ENCODE data around the gene USP46. TPM values are rescaled to one million over a fixed set of nuclear protein-coding genes. Genes with fewer than 3 reads are reported as not detected.
A peak's percentile ranks its signal among the peaks of the same experiment; 100 is the strongest.

USP46 gene
- total RNA-seq, 3 donors from 2014 or later (not counting 1 experiment from before 2014, with no cell fraction given): 7.8 to 11.7 (median 10.3) TPM

DNA sequence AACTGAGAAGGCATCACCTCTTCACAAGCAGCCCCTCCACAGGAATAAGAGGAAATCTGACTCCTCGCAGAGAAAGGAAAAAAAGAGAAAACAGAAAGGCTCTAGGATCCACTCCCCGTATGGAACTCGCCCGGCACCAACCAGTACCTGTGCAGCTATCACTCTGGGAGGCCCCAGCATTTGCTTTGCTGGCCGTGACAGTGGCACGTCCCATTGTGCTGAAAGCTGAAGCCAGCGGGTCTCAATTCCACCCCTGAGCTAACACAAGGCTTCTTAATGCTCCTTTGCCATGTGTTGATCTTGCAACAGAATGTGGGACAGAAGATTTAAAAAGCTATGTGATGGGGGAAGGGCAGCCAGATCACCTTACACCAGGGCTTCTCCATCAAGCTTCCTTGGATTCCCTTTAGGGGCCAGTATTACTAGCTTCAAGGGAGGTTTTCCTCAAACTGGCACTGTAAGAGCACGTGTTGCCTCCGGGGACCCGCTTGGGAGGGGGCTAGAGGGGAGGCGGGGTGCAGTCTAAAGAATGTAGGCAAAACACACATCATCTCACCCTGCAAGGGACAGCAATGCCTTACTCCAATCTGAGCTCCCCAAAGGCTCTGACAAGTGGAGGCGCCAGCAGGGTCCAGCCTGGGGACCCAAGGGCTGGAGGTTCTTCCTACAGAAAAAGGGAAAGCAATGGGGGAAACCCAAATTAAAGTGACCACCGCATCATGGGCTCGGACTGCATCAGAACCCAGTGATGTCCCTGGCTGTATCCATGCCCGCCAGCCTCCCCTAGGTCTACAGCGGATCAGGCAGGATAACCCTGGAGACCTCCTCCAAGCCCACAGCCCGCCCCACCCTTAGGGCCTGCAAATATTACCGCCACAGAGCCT is 1.2 kb downstream of the USP46 start:
- no peaks in the 10 kb centered on the region for H3K36me3 ChIP-seq (ENCODE audit: control insufficient read depth, insufficient read depth, low read length)
- H3K9me3 ChIP-seq (ENCODE audit: control insufficient read depth, insufficient read depth, low read length): no peaks in the 10 kb centered on the region
- Mint-ChIP-seq H3K9me3 (no peaks in the 10 kb centered on the region), H3K27ac (peak overlapping the region; percentile 43 to 70), H3K4me3 (peak overlapping the region; percentile 73), H3K4me1 (peaks cover 20 to 38% of the 10 kb centered on the region in 2 donors), H3K36me3 (no peaks in the 10 kb centered on the region), H3K27me3 (ENCODE audit: low read depth in 2 of 2) (no peaks in the 10 kb centered on the region)
- peaks cover 14% of the 10 kb centered on the region for H3K4me1 ChIP-seq (ENCODE audit: control insufficient read depth, insufficient read depth, low read length)
- H3K27ac ChIP-seq (ENCODE audit: low read length): no peak overlapping the region
- TF ChIP-seq, protein P1, sequence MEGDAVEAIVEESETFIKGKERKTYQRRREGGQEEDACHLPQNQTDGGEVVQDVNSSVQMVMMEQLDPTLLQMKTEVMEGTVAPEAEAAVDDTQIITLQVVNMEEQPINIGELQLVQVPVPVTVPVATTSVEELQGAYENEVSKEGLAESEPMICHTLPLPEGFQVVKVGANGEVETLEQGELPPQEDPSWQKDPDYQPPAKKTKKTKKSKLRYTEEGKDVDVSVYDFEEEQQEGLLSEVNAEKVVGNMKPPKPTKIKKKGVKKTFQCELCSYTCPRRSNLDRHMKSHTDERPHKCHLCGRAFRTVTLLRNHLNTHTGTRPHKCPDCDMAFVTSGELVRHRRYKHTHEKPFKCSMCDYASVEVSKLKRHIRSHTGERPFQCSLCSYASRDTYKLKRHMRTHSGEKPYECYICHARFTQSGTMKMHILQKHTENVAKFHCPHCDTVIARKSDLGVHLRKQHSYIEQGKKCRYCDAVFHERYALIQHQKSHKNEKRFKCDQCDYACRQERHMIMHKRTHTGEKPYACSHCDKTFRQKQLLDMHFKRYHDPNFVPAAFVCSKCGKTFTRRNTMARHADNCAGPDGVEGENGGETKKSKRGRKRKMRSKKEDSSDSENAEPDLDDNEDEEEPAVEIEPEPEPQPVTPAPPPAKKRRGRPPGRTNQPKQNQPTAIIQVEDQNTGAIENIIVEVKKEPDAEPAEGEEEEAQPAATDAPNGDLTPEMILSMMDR (IDR thresholded peaks at IDR 0.05): no peak
- intact Hi-C loops (cut with micrococcal nuclease): loop anchor here (5.0 kb wide), 1 partner anchor 64 kb away; no protein-coding TSS in a partner anchor
- peak overlapping the region; percentile 65 for H3K4me3 ChIP-seq (ENCODE audit: low read length)
- H3K27me3 ChIP-seq (ENCODE audit: control insufficient read depth, insufficient read depth, low read length): no peaks in the 10 kb centered on the region
- DNase-seq (peak in 1 of 2 donors; percentile 11), ATAC-seq (no peak)
- 95% methylated on average over 14 of the region's 18 CpGs for WGBS (ENCODE audit: insufficient coverage)

DNA sequence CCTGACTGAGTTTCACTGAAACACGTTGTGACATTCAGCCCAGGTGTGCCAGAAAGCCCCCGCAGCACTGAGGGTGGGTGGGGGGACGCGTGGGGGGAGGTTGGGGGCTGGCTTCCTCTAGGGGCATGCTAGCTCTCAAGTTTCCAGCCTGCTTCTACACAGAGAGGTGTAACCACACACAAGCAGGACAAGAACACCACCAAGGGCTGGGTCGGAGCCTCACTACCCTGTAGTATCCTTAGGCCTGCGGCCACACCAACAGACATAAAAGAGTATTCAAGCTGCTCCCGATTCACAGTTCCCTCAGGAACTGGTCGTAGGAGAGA is 1.8 kb downstream of the USP46 start:
- H3K9me3 Mint-ChIP-seq: no peaks in the 10 kb centered on the region
- H3K4me3 Mint-ChIP-seq: peak overlapping the region; percentile 73
- Histone ChIP-seq H3K36me3 (ENCODE audit: control insufficient read depth, insufficient read depth, low read length) (no peaks in the 10 kb centered on the region), H3K27ac (ENCODE audit: low read length) (no peak overlapping the region), H3K4me1 (ENCODE audit: control insufficient read depth, insufficient read depth, low read length) (peaks cover 14% of the 10 kb centered on the region), H3K4me3 (ENCODE audit: low read length) (no peak overlapping the region), H3K9me3 (ENCODE audit: control insufficient read depth, insufficient read depth, low read length) (no peaks in the 10 kb centered on the region), H3K27me3 (ENCODE audit: control insufficient read depth, insufficient read depth, low read length) (no peaks in the 10 kb centered on the region)
- H3K27ac Mint-ChIP-seq: peak overlapping the region; percentile 43 to 70
- DNase-seq (no peak), ATAC-seq (no peak)
- H3K36me3 Mint-ChIP-seq: no peaks in the 10 kb centered on the region
- H3K4me1 Mint-ChIP-seq: peaks cover 20 to 41% of the 10 kb centered on the region in 2 donors
- no peaks in the 10 kb centered on the region for H3K27me3 Mint-ChIP-seq (ENCODE audit: low read depth in 2 of 2)
- intact Hi-C loops (cut with micrococcal nuclease): loop anchor here (5.0 kb wide), 1 partner anchor 65 kb away; no protein-coding TSS in a partner anchor
- TF ChIP-seq, protein P1 (IDR thresholded peaks at IDR 0.05): no peak
- WGBS (ENCODE audit: insufficient coverage): 93% methylated on average over 4 of the region's 8 CpGs

DNA sequence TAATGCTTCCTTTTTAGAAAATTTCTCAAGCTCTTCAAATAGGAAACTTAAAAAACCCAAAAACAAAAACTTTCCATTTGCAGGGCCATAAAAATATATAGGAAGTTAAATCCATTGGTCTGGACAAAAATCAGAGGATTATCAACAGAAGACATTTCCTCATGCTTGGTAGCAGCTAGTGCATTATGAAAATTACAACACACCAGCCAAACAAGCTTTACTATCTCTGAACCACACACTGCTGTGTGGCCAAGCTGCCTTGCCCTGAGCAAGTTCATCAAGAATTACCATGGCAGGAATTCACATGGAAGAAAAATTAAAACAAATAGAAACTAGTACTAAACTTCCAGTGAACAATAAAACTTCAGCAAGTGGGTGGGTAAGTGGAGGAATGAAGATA is 3.6 kb downstream of the USP46 start:
- peaks cover 14% of the 10 kb centered on the region for H3K4me1 ChIP-seq (ENCODE audit: control insufficient read depth, insufficient read depth, low read length)
- ATAC-seq (no peak), DNase-seq (no peak)
- no peak overlapping the region for H3K27ac ChIP-seq (ENCODE audit: low read length)
- TF ChIP-seq, protein P1 (IDR thresholded peaks at IDR 0.05): no peak
- Mint-ChIP-seq H3K9me3 (no peaks in the 10 kb centered on the region), H3K4me3 (no peak overlapping the region), H3K36me3 (no peaks in the 10 kb centered on the region), H3K27me3 (ENCODE audit: low read depth in 2 of 2) (no peaks in the 10 kb centered on the region), H3K27ac (peak overlapping the region in 1 of 2 donors; percentile 15), H3K4me1 (peaks cover 23 to 44% of the 10 kb centered on the region in 2 donors)
- H3K36me3 ChIP-seq (ENCODE audit: control insufficient read depth, insufficient read depth, low read length): no peaks in the 10 kb centered on the region
- H3K9me3 ChIP-seq (ENCODE audit: control insufficient read depth, insufficient read depth, low read length): no peaks in the 10 kb centered on the region
- H3K27me3 ChIP-seq (ENCODE audit: control insufficient read depth, insufficient read depth, low read length): no peaks in the 10 kb centered on the region
- intact Hi-C loops (cut with micrococcal nuclease): loop anchor here (5.0 kb wide), 1 partner anchor 67 kb away; no protein-coding TSS in a partner anchor
- H3K4me3 ChIP-seq (ENCODE audit: low read length): no peak overlapping the region

Data from natural killer cell (primary cell).